HG03039 (cell line): ENCODE measurements around the gene TOPORS.

Source experiments
- ATAC-seq: cut with Tn5 transposase; IDR thresholded peaks from one replicate; pipeline ENCODE4 v1.9.1; 2021; ENCODE audit warnings: mild to moderate bottlenecking, moderate library complexity; ENCODE audit not compliant: unreplicated experiment

TOPORS gene

DNA sequence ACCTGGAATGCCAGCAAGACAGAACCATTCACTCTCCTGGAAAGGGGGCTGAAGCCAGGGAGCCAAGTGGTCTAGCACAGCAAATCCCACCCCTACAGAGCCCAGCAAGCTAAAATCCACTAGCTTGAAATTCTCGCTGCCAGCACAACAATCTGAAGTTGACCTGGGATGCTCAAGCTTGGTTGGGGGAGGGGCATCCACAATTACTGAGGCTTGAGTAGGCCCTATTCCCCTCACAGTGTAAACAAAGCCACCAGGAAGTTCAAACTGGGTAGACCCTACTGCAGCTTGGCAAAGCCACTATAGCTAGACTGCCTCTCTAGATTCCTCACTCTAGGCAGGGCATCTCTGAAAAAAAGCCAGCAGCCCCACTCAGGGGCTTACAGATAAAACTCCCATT, 43.7 kb downstream of the TOPORS start:
- ATAC-seq, result no peak

GRCh38 chr9:32503008-32503407, 49.4 kb downstream of the TOPORS start:
- ATAC-seq, result no peak

GRCh38 chr9:32502464-32502863, 49.9 kb downstream of the TOPORS start:
- ATAC-seq, result no peak

- no peak for ATAC-seq
These were observed 50.5 kb downstream of the TOPORS start for GRCh38 chr9:32501868-32502267.

- ATAC-seq, result no peak
These were observed 51.6 kb downstream of the TOPORS start for GRCh38 chr9:32500768-32501167.

GRCh38 chr9:32497921-32498320, 54.5 kb downstream of the TOPORS start:
- ATAC-seq, result no peak

DNA sequence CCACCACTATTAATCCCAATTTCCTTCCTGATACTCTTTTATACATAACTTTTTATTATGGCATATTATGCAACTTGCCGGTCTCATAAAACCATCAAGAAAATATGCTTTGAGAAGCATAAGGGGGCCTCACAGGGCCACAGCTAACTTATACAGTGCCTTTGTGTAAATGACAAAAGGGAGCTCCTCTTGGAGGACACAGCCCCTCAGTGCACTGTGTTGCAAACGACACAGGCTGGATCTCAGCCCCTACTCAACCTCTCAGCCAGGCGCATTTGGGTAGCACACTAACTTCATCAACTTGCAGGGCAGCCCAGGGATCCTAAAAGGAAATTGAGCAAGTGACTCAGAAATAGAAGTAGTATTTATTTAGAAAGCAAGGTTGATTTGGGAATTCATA, 61.8 kb downstream of the TOPORS start:
- ATAC-seq, result no peak
